Stimulated activated CD4-positive, alpha-beta T cell treated with anti-CD3 and anti-CD28 coated beads, Interleukin-4, amount 100 ng/mL, for 1 hour (primary cell): Measurements from ENCODE around the gene TRAF6.
"Not testable (repeated sequence)": the region's sequence is repeated elsewhere in the genome, so short reads cannot be mapped to it uniquely, and the experiment has no call there.

Experiments
- DNase-seq: peaks from one replicate; pipeline ENCODE4 v3.0.0-alpha.2; 2020

Gene TRAF6, protein sequence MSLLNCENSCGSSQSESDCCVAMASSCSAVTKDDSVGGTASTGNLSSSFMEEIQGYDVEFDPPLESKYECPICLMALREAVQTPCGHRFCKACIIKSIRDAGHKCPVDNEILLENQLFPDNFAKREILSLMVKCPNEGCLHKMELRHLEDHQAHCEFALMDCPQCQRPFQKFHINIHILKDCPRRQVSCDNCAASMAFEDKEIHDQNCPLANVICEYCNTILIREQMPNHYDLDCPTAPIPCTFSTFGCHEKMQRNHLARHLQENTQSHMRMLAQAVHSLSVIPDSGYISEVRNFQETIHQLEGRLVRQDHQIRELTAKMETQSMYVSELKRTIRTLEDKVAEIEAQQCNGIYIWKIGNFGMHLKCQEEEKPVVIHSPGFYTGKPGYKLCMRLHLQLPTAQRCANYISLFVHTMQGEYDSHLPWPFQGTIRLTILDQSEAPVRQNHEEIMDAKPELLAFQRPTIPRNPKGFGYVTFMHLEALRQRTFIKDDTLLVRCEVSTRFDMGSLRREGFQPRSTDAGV

DNA sequence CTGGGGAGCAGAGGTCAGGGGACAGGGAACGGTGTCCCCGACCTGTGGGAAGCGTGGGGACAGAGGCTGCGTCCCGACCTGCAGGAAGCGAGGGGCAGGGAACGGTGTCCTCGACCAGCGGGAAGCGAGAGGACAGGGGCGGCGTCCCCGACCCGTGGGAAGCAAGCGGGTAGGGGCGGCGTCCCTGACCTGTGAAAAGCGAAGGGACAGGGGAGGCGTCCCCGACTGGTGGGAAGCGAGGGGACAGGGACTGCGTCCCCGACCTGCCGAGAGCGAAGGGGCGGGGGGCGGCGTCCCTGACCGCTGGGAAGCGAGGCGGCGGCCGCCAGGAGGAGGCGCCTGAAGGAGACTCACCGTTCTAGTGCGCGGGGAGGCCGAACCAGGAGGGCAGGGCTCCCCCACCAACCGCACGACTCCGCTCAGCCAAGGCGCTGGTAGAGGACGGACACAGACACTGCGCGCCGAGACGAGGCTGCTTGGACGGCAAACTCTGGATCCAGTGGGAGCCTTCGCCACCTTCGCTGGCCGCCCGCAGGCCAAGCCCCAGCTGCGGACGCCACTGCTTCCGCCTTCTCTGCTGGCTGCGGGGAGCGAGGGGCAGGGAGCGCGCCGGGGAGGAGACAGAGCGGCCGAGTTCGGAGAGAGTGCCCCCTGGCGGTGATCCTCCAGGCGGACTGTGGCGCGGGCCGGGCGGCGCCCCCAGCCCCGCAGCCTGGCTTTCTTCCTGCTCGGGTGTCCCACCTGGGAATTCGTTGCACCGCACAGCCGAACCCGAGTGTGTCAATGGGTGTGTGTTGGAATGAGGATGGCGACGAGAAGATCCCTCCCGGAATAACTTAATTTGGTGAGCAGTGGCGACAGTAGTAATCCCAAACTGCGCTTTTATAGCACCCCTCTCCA, at the start of gene TRAF6:
TSS of gene TRAF6 (minus strand) at position 579 of the 900 bp plus-strand sequence. CDS start 8,757 bp downstream, outside the sequence.
- peak; percentile 93 for DNase-seq

DNA sequence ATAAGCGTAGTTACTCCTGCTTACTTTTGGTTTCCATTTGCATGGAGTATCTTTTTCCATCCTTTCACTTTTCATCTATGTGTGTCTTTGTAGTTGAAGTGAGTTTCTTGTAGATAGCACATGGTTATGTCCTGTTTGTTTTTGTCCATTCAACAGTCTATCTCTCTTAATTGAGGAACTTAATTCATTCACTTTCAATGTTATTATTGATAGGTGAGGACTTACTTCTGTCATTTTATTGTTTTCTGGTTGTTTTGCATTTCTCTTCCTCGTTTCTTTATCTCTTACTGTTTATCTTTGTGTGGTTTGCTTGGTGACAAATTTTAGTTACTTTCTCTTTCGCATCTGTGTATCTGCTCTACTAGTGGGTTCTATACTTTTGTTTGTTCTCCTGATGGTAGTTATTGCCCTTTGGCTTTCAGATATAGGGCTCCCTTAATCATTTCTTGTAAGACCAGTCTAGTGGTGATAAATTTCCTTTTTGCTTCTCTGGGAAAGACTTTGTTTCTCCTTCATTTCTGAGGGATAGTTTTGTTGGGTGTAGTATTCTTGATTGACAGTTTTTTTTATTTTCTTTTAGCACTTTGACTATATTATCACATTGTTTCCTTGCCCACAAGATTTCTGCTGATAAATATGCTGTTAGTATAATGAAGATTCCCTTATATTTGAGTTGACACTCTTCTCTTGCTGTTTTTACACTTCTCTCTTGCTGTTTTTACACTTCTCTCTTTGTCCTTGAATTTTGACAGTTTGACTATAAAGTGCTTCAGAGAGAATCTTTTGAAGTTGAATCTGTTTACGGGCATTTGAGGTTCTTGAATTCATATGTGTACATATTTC, 48.7 kb upstream of the TRAF6 start:
- DNase-seq: no peak

DNA sequence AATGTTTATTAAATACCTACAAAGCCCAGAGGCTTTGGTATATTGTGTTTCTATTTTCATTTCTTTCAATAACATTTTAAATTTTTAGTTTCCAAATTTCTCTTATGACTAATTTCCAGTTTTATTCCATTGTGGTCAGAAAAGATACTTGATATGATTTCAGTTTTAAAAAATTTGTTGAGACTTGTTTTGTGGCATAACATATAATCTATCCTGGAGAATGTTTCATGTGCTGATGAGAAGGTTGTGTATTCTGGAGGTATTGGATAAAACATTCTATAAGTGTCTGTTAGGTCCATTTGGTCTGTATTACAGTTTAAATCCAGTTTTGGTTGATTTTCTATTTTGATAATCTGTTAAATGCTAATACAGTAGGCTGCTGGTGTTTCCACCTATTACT, 47.9 kb upstream of the TRAF6 start:
- DNase-seq: no peak

DNA sequence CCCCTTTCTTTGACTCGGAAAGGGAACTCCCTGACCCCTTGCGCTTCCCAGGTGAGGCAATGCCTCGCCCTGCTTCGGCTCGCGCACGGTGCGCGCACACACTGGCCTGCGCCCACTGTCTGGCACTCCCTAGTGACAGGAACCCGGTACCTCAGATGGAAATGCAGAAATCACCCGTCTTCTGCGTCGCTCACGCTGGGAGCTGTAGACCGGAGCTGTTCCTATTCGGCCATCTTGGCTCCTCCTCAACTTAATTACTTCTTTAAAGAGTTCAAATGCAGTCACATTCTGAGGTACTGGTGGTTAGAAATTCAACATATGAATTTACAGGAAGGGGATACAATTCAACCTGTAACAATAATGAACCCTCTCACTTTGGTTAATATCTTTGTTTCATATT, 47.3 kb upstream of the TRAF6 start:
- not testable (repeated sequence) for DNase-seq

DNA sequence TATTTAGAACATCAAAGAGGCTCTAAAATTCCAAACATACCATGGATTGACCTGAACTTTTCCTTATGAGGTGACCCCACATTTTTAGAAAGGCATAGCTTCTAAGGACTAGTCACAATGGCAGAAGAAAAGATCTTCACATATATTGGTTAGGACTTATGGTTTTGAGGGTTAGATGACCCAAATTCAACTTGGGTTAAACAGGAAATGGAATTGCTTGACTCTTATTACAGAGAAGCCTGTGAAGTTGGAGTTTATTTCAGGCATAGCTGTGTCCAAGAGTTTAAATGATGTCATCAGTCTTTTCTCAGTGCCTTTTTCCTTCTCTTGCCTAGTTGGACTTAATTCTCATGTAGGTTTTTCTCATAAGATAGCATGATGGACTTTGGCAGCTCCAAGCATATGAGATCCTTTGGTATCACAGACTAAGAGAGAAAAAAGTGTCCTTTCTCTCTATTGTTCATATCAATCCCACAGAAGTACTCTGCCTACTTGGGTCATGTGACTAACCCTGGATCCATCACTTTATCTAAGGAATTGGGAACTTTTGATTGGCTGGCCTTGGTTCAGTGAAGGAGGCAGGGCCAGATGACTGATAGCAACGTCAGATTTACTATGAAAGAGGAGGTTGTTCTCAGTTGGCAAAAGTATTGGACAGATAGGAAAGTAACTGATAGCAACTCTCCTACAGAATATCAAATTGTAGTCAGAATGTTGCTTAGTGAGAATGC, 40.5 kb upstream of the TRAF6 start:
- no peak for DNase-seq

DNA sequence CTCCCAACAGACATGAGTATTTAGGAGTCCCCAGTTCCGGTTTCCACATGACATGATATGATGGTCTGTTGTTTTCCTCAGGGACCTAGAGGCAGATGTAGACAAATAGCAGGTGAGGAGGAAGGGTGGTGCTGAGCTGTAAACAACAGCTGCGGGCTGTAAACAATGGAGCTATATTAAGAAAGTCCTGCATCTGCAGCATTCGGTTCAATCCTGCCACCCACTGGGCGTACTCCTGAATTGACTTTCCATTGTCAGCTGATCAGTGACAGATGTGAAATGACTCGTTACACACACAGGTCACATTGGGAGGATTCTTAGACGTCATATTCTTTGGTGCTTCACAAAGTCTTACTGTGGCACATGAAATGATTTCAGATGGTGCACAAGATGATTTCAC, 30.9 kb upstream of the TRAF6 start:
- no peak for DNase-seq

DNA sequence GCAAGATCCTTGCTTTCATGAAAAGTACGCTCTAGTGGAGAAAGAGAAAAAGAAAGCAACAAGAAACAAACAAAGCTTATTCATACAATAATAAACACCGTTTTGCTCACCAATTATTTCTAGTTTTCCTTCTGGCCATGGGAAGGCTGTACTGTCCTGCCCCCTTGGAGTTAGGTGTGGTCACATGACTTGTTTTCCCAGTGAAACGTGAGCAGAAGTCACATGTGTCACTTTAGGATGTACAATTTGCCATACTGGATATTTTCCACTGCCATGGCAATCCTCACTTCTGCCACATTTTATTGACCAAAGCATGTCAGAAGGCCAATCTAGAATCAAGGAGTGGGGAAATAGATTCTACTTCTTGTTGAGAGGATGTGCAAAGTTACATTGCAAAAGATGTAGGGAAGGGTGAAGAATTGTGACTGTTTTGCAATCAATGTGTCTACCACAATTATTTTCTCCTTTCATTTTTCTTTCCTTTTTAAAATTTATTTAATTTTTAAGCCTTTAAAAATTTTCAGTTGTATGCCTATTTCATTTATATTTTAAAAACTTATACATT, 24.3 kb upstream of the TRAF6 start:
- no peak for DNase-seq

DNA sequence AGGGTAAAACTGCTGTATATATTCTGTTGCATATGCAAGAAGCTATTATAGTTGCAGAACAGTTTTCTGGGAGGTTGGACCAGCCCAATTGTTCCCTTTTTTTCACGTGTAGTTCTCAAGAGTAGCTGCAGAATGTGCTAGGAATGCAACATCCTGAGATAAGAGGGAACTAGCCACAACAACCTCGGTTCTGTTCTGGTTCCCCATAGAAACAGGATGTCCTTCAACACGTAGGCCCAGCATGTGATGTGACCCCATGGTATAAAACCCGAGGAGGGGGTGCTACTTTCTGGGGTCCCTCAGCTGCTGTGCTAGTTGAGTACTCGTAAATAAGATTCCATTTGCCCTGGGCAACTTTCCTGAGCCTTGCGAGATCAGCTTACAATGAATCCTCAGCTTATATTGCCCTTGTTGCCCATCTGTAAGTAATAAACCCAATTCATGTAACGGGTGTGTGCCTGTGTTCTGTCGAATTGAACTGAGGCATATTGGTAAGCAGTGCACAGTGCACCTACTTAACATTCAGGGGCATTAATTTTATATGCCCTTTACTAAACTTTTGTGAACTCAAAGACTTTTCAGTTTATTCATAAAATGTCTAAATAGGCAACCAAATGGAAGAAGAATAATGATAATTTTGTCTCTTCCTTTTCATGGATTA, 23.0 kb upstream of the TRAF6 start:
- DNase-seq: no peak

DNA sequence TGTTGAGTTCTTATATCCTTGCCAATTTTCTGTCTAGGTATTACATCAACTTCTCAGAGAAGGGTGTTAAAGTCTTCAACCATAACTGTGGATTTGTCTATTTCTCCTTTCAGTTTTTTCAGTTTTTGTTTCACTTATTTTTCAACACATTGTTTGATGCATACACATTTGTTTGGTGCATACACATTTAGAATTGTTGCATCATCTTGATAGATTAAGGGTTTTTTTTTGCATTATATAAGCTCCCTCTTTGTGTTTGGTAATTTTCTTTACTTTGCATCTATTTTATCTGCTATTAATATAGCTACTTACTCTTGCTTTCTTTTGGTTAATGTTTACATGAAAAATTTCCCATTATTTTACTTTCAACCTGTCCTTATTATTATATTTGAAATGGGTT, 20.8 kb upstream of the TRAF6 start:
- DNase-seq: no peak

DNA sequence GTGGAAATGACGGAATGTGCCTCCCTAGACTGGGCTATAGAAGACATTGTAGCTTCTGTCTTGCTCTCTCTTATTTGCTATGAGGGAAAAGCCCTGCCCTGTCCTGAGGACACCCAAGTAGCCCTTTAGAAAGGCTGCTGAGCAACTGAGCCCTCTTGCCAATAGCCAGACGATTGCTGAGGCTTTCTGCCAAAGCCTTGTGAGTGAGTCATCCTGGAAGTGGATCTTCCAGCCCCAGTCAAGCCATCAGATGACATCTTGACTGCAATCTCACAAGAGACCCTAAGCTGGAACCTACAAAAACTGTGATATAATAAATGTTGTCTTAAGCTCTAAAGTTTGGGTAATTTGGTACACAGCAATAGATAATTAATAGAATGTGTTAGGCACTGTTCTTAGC, 3.9 kb upstream of the TRAF6 start:
- no peak for DNase-seq

DNA sequence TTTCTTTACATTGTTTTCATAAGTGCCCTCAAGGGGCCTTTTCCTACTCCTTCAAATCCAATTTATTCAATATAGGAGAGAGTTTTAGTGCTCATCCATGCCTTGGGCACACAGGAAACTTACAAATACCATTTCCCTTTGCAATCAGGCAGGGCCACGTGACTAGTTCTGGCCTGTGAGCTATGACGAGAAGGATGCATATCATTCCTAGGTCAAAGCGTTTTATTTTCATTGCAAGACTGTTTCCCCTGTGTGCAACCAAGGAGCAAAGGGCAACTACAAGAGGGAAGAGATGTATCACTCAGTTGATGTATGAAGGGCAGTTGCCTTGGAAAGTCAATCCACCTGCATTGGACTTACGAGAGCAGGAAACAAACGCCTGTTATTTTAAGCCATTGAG, 1.9 kb upstream of the TRAF6 start:
- DNase-seq: no peak

DNA sequence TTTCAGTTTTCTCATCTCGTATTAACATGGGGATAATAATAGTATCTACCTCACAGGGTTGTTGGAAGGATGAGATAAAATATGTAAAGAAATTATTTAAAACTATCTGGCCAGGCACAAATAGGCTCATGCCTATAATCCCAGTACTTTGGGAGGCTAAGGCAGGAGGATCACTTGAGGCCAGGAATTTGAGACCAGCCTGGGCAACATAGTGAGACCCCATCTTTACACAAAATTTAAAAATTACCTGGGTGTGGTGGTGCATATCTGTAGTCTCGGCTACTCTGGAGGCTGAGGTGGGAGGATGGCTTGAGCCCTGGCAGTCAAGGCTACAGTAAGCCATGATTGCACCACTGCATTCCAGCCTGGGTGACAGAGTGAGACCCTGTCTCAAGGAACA, 990 bp upstream of the TRAF6 start:
- not testable (repeated sequence) for DNase-seq

DNA sequence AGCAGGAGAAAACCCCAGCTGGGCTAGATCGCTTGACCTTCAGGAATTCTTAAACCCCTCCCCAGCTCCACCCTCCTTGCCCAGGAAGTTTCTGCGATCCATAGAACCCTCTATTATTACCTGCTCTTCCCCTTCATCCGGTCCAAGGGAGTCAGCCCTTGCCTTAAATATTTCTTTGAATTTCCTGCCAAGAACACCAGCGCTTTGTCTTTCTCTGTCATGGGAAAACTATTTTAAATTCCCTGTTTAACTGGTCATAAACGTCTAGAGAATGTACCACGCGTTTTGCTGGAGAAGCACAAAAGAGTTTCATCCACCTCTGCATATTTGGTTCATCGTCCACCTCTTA, 496 bp upstream of the TRAF6 start:
- no peak for DNase-seq

DNA sequence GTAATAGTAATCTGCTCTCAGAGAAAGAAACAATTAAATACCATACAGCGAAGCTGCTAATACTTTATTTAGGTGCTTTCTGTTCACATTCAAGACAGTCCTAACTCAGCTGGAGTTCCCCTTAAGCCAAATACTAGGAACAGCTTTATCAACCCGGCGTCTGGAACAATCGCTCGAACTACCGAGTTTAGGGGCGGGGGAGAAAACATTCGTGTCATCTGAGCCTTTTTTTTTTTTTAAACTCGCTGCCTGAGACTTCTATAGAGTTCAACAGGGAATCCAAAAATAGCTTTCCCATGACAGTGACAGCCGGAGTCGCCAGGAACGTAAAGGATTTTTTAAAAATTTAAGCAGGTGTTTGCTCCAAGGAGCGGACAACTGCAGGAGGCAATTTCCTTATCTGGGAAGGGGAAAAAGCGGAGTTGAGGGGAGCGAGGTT, 852 bp downstream of the TRAF6 start:
- peak; percentile 14 for DNase-seq

DNA sequence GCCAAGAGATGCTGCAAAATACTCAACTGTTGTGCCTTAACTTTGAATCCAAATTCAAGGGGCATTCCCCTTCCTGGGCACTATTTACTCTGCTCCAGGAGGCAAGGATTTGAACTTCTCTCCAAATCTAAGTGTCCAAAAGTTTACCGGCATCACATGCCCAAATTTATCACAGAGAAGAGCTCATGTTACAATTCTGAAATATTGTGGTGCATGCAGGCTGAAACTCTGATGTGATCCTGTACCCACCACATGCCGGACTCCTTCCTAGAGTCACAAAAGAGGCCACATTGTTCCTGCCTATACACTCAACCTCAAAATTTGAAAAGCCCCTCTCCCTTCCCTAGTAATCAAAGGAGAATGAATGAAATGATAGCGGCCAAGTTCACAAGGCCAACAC, 1.3 kb downstream of the TRAF6 start:
- DNase-seq: no peak

DNA sequence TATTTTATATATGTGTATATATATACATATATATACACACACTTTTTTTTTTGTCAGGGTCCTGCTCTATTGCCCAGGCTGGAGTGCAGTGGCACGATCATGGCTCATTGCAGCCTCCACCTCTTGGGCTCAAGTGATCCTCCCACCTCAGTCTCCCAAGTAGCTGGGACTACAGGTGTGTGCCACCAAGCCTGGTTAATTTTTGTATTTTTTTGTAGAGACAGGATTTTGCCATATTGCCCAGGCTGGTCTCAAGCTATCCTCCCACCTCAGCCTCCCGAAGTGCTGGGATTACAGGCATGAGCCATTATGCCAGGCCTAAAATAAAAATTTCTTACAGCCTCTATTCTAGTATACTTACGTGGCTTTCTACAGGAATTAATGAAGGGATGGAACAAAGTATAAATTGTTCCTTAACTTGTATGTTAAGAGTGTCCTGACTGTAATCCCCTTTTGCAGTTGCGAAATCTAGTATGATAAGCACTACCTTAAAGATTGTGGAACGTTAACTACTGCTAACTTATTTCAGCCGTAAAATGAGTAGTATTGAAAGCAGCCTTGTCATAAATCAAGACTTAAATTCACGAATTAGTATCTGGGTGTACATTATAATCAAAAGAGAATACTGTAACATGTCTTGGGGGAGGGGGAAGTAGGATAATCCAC, 2.1 kb downstream of the TRAF6 start:
- no peak for DNase-seq

DNA sequence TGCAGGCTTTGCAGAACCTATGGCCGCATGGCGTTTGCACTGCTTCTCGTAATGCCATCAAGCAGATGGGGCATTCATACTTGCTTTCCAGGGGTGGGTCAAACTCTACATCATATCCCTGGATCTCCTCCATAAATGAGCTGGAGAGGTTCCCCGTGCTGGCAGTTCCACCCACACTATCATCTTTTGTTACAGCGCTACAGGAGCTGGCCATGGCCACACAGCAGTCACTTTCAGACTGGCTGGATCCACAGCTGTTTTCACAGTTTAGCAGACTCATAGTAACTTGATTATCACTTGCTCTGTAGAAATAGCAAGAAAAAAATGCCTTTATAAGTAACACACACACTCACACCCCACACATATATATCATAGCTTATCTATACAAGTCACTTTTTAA, 8.8 kb downstream of the TRAF6 start:
- no peak for DNase-seq

DNA sequence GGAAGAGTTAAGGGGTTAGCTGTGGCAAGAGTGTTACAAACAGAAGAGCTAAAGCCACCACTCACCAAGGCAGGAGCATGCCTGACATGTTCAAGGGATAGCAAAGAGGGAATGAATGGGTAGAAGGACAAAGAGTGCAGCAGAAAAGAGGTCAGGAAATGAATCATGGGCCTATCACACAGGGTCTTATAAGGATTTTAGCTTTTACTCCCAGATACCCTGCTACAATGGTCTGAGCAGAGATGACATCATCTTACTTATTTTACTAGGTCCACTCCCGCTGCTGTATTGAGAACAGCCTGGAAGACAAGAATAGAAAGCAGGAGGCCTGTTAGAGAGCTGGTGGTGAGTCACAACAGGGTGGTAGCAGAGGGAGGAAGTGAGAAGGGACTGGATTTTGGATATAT, 9.8 kb downstream of the TRAF6 start:
- DNase-seq: no peak

DNA sequence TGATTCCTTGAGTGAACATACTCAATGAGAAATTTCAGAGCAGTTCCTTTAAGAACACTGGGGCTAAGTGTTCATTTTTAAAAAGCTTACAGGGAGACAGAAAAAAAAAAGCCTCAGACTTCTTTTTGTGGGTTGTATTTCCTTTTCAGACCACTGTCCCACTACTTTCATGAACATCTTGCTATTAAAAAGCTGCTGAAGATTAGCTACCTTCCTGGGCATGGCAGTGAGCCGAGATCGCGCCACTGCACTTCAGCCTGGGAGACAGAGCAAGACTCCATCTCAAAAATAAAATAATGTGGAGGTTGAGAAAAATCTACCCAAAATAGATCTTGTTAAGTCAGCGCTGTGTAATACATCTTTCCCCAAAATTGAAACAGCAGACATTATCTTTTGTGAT, 10.8 kb downstream of the TRAF6 start:
- DNase-seq: no peak

DNA sequence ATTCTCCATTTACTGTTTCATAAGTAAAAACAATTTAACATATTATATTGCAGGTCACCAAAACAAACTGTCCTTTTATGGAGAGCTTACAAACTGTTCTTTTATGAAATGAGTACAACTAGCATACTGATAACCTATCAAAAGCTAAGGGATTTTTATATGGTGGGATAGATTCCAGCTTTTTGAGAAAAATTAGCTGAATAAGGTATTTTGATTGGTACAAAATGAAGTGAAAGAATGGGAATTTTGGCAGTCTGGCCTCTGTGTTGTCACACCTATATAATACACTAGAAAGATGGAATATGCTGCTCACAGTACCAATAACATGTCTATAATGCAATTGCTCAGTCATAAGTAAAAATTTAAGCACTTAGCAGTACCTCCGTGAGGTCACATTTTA, 11.4 kb downstream of the TRAF6 start:
- no peak for DNase-seq

DNA sequence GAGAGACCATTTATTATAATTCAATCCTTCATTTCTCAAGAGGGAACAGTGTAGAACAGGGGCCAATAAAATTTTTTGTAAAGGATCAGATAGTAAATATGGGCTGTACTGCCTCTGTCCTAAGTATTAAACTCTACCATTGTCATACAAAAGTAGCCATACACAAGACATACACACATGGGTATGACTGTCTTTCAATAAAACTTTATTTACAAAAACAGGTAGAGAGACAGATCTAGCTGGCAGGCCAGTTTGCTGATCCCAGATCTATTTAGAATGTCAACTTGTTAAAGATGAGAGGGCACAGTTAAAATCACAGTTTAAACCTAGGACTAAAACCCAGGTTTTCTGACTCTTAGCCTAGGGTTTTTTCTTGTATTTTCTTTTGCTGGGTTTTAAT, 16.7 kb downstream of the TRAF6 start:
- DNase-seq: no peak
